ENCODE results near the gene ARAP1.

ARAP1 gene

DNA sequence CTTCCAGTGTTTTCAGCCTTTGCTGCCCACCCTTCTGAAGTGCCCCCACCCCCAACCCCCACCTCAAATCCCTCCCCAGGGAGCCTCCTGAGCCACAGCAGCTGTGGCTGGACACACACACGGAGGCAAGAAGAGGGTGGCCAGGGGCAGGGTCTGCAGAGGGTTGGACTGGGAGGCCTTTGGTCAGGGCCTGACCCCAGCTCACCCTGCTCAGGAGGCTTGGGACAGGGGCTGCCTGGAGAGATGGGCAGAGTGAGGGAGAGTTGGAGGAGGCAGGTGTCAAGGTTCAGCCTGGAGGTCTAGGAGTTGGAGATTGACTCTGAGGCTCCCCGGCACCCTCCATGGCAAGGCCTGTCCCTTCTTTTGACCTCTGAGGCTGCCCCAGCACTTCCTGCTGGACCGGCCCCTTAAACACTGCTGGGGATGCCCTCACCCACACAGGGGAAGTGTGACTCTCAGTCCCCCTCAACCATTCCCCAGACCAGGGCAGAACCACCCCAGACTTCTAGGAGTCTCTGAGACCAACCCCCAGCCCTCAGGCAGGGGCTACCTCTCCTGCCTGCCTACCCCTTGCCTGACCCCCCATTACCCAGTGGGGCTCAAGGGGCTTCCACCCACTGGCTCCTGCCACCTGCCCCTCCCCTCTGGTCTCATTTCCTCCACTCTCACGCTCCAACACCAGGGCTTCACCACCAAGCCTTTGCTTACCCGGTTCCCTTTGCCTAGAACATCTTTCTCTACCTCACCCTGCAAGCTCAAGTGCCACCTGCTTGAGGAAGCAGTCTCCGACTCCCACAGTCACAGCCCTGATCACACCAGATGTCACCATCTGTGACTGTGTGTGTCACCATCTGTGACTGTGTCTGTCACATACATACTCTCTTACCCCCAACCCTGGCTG is 8.6 kb downstream of the ARAP1 start:
- no peak for DNase-seq (ENCODE audit: low spot score)

DNA sequence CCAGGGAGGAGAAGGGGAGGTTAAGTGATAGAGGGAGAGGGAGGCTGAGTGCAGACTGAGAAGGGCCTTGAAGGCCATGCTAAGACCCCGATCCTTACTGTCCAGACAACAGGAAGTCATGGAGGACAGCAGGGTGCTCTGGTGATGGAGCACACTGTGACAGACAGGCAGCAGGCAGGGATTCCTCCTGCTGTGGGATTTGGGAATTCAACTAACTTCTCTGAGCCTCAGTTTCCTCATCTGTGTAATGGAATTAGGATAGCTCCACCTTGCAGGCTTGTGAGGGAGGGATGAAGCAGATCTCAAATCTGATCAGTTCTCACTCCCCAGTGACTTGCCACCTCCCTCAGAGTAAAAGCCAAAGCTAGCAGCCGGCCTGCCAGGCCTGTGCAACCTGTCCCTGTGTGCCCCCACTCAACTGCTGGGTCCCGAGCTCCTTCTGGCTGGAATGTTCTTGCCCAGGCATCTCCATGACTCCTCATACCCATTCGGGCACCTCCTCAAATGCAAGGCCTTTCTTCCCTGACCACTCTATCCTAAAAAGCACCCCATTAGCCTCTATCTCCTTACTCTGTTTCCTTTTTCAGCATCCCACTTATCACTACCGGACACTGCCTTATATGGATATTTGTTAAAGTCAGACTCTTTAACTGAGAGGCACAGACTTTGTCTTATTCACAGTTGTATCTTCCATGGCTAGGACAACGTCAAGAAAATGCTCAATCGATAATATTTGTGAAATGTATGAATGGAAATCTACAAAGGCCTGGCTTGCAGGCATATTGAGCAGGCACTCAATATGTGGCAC is 9.5 kb downstream of the ARAP1 start:
- no peak for DNase-seq (ENCODE audit: low spot score)

GRCh38 chr11:72741849-72742512 is 10.2 kb downstream of the ARAP1 start:
- DNase-seq (ENCODE audit: low spot score): no peak

- DNase-seq (ENCODE audit: low spot score): no peak
Measured at GRCh38 chr11:72741429-72741833, 10.8 kb downstream of the ARAP1 start.

DNA sequence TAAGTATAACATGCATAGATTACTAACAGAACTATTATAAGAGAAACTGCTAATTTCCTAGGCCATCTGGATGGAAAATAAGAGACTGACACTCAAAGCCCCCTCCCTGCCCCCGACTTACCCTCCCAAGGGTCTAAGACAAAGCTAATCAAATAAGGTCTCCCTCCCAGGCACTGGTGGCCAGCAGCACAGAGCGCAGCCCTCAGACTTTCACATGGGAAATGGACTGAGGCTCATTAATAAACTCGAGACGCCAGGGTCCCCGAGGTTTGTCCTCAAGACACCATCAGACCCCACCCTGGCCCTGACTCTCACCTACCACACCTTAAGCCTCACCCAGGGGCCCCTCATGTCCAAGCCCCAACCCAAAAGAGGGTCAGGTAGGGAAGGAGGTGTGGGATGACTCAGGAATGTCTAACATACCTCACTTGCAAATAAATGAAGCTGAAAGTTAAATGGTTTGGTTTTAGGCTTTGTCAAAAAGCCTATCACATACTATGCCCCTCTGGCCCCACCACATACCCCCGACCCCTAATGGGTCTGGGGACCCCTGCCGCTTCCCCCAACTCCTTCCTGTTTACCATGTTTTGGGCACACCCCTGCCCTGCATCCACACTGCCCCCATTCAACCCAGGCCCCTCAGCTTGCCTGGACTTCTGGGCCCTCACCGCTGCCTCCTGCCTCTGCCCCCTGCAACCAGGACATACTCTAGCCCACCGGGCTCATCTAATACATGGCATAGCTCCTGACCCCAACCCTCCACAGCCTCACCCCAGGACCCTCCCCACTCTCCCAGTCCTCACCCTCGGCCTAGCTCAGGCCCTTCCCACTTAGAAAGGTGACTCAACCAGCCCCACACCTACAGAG is 11.4 kb downstream of the ARAP1 start:
- no peak for DNase-seq (ENCODE audit: low spot score)

DNA sequence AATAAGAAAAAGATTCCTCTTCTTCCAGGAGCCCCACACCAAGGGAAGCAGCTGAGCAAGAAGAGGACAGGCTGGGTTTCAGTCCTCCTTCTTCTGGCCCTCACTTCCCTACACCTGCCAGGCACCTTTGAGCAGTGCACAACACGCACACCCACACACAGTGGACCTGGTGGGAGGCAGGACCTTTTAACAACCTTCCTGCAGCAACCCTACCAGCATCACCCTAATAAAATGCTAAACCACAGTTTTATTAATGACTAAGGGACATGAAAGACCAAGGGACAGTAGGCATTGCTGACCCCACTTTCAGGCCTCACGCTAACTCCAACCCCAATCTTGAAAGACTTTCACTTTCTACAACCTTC is 12.2 kb downstream of the ARAP1 start:
- no peak for DNase-seq (ENCODE audit: low spot score)

DNA sequence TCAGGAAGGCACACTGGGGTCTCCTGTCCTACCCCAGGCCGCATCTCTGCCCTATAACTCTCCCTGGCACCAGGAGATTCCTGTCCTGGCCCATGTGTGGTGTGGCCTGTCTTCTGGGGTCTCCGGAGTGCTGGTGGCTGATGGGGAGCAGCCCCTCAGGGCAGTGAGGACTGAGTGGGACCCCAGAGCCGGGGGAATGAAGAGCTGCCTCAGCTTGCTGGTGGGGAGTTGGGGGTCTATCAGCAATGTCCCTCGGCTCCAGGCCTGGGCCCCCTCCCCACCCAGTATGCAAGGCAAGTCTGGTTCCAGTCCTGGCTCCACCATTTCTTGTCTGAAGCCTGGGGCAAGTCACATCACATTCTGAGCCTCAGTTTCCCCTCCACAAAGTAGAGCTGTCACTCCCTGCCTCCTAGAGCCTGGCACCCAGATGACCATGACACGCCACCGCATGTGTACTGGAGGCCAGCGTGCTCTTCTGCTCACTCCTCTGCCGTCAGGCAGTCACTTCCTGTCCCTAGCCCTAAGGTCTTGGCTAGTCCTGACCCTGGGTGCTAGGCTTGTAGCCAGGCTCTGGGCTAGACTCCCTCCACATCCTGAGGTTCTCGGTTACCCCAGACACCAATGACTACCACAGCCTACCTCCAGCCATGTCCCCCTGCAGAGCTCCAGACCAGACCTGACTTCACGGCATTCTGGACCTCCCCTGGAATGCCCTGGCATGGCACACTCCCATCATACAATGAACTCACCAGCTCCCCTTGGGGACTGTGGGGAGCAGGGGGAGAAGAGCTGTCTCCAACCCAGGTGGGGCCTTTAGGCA is 12.8 kb downstream of the ARAP1 start:
- DNase-seq (ENCODE audit: low spot score): no peak

- no peak for DNase-seq (ENCODE audit: low spot score)
Measured at GRCh38 chr11:72738199-72739141, 13.7 kb downstream of the ARAP1 start.

GRCh38 chr11:72737336-72737735 is 14.9 kb downstream of the ARAP1 start:
- DNase-seq (ENCODE audit: low spot score): no peak

DNA sequence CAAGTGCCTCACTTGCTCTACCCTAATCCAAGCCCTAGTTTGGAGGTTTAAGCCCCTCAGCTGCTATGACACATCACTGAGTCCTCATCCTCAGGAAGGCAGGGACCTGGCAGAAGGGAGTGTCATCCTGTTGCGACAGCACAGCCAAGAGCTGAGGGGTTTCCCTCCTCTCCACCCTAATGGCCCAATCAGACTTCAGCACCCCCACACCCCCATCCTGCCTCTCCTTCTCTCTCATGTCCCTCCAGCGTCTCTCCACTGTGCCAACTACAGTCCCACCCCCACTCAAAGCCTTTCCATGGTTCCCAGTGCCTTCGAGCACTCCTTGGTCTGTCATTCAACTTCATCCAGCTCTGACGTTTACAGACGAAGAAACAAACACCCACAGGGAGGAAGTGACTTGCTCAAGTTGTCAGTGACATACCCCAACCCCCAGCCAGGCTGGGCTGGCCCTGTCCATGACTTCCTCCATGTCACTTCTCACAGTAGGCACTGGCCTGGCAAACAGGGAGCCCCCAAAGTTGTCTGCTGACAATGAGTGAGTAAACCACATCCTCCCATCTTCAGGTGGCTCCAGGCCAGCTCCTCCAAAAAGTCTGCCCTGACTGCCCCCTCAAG is 15.6 kb downstream of the ARAP1 start:
- DNase-seq (ENCODE audit: low spot score): peak; percentile 58

DNA sequence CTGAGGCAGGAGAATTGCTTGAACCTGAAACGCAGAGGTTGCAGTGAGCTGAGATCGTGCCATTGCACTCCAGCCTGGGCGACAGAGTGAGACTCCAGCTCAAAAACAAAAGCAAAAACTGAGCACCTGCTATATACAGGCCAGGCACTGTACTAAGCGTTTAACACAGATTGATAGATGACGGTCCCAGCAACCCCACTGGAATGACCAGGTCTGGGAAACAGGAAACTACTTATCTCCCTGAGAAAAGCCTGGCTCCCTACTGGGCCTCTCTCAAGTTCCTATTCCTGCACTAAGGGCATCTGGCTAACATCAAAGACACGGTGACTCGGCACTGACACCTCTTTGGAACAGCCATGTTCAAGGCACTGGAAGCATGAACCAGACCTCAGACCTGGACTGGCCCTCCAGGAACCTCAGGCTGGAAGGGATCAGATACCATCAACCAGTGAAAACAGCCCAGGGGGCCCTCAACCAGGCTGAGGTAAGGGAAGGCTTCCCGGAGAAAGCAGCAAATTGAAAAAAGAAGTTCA is 16.6 kb downstream of the ARAP1 start:
- DNase-seq (ENCODE audit: low spot score): no peak

DNA sequence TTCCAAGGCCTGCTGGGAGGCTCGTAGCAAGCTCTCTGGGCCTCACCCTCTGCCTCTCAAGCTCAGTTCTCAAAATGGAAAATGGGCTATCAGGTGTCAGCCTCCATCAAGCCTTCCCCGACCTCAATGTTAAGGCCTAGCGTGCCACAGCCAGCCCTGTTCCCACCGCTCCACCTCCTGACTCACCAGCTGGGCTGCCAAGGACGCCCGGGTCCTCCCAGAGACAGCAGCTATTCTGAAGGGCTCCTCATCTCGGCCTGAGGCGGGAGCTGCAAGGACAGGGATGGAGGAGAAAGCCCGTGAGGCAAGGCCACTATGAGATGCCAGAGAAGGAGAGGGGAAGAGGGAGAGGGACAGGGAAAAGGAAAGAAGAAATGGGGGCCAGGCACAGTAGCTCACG is 19.9 kb downstream of the ARAP1 start:
- no peak for DNase-seq (ENCODE audit: low spot score)

DNA sequence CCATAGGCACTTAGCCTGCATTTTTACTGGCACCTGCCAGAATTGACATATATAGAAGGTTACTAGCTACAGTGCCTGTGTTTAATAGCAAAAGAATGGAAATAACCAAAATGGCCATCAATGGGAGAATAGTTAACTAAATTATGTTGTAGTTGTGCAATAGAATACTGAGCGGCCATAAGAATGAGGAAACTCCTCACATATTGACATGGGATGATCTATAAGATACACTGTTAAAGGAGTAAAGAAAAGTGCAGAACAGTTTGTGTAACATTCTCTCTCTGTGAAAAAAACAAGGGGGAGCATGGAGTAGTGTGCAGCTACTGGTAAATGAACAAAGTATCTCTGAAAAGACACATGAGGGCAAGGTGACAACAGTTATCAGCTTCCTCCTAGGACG is 21.5 kb downstream of the ARAP1 start:
- DNase-seq (ENCODE audit: low spot score): no peak

- no peak for DNase-seq (ENCODE audit: low spot score)
Measured at GRCh38 chr11:72730243-72730642, 22.0 kb downstream of the ARAP1 start.

DNA sequence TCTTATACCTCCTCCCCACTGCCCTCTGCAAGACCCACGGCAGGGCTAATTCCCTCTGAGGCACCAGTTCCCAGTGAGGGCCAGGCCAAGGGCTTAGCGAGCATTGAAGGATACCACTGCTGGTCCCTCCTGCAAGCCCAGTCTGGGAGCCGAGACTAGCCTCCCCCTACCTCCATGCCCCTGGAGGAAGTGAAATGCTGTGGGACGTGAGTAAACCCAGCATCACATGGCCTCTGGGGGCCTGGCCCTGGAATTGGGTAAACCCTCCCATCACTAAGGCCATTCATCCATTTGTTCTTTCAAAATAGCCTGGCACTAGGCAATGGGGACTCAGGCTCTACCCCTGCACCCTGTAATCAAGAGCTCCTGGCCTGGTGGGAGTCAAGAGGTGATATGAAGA is 24.7 kb downstream of the ARAP1 start:
- no peak for DNase-seq (ENCODE audit: low spot score)

- no peak for DNase-seq (ENCODE audit: low spot score)
Measured at GRCh38 chr11:72726266-72727220, 25.7 kb downstream of the ARAP1 start.

- no peak for DNase-seq (ENCODE audit: low spot score)
Measured at GRCh38 chr11:72725724-72726028, 26.5 kb downstream of the ARAP1 start.
